ENCODE measurements around the gene ZDHHC8. TPM values are rescaled to one million over a fixed set of nuclear protein-coding genes. Genes with fewer than 3 reads are reported as not detected.
A peak's percentile ranks its signal among the peaks of the same experiment; 100 is the strongest.

ZDHHC8 gene
- total and polyA plus RNA-seq, 10 of the 15 experiments (the other 5 are each of a cell fraction or from before 2014, with no cell fraction given), result 0.03 to 46.3 (median 5.3) TPM

DNA sequence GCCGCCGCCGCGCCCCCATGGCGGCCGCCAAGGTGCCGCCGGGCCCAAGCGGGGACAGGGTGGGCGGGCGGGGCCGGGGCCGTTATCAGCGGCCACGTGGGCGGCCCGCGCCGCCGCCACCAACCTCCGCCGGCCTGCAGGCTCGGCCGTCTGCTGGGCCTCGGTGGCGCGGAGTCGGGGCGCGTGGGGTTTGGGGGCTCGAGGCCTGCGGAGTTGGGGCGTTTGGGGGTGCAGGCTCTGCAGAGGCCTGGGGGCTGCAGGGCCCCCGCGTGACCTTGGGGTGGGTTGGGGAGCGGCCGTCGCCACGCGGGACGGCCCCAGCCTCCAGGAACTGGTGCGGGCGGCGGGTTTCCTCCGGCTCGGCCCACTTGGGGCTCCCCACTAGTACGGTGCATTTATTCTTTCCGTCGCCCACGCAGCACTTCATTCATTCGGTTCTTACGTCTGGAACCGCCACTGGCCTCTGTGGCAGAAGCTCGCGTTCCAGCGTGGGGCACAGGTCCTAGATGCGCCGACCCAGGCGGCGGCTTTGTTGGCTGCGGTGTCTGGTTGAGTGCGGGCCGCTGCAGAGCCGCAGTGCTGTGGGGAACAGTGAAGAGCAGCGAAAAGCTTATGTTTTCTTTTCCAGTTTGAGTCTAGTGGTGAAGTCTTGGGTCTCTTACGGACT lies 13.8 kb upstream of the ZDHHC8 start (continued):
- TF ChIP-seq CUX1 (IDR thresholded peaks at IDR 0.05; ENCODE audit: insufficient replicate concordance, low read depth, low read length) (no peak), GATAD2B (conservative IDR thresholded peaks at IDR 0.05; ENCODE audit: low read depth) (peak; percentile 17; the same call in 1 of the 2 replicates), RUNX3 (IDR thresholded peaks at IDR 0.05; ENCODE audit: low read length) (peak; percentile 32; the same call in 1 of the 2 replicates), ZNF24 (IDR thresholded peaks at IDR 0.05) (peak; percentile 99), ZNF207 (IDR thresholded peaks at IDR 0.05; ENCODE audit: borderline replicate concordance) (peak; percentile 37; the same call in 1 of the 2 replicates), IRF4 (IDR thresholded peaks at IDR 0.05; ENCODE audit: low read depth, low read length) (no peak), MYC (IDR thresholded peaks at IDR 0.05; ENCODE audit: insufficient read depth, insufficient read length, insufficient replicate concordance, low read length, severe bottlenecking) (peak; percentile 67), EGR1 (IDR thresholded peaks at IDR 0.05; ENCODE audit: borderline replicate concordance in 1 of 2, low read depth in 2 of 2, low read length in 2 of 2) (peak in 1 of 2 experiments; percentile 83; a peak in 2 of 3 replicates)
- TF ChIP-seq, protein P1, sequence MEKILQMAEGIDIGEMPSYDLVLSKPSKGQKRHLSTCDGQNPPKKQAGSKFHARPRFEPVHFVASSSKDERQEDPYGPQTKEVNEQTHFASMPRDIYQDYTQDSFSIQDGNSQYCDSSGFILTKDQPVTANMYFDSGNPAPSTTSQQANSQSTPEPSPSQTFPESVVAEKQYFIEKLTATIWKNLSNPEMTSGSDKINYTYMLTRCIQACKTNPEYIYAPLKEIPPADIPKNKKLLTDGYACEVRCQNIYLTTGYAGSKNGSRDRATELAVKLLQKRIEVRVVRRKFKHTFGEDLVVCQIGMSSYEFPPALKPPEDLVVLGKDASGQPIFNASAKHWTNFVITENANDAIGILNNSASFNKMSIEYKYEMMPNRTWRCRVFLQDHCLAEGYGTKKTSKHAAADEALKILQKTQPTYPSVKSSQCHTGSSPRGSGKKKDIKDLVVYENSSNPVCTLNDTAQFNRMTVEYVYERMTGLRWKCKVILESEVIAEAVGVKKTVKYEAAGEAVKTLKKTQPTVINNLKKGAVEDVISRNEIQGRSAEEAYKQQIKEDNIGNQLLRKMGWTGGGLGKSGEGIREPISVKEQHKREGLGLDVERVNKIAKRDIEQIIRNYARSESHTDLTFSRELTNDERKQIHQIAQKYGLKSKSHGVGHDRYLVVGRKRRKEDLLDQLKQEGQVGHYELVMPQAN (conservative IDR thresholded peaks at IDR 0.05), result peak; percentile 25

Measured in GM12878 (cell line).